Activated naive CD4-positive, alpha-beta T cell treated with Interleukin-2 at 50 U/mL for 16 hours (primary cell): ENCODE data around the gene CIAO2A.
"Not testable (repeated sequence)": the region's sequence is repeated elsewhere in the genome, so short reads cannot be mapped to it uniquely, and the experiment has no call there.

Experiments used
- DNase-seq: peaks from one replicate; pipeline ENCODE4 v3.0.0-alpha.2; 2020

Gene CIAO2A

DNA sequence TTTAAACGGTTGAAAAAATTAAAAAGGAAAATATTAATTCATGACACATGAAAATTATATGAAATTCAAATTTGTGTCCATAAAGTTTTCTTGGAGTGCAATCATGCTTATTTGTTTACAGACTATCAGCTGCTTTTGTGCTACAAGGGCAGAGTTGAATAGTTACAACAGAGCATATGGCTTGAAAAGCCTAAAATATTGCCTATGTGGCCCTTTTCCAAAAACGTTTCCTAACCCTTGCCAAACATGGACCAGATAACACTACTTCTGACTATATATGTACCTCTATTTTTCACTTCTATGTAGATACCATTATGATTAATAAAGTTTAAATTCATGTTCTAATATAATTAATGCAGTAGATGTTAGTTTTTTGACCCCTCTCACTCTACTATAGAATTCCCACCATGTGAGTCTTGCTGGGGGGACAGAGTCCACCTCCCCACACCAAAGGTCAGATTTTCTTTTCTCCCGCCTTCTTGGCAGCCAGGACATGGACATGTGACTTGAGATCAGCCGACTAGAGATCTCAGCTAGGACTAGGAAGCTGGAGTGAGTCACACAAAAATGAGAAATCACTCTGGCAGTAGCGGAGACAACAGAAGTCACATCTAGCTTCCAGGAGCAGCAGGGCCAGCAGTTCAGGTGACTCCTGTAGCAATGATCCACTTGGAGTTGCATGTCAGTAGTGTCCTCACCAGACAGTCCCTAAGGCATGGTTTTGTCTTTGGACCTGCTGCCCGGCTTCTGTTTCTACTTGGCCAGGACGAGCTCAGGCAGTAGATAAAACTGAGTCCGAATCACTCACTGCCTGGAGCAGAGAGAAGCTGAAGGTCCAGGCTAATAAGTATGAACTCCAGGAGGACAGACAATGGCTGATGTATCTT lies 22.4 kb downstream of the CIAO2A start:
- DNase-seq, result no peak

DNA sequence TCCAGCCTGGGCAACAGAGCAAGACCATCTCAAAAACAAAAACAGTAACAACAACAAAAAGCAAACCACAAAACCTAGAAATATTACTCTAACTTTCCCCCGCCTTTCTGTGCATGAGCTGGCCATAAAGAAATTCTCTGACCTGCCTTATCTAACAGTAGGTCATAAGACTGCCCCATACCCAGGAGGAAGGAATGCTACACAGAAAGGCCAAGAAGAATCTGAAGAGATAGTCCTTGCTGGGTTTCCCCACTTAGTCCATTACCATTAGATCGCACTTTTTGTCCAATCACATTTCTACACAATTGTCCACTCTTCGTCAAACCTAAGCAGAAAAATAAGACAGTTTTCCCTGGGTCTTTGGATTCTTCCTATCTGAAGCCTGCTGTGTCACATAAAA lies 23.5 kb downstream of the CIAO2A start:
- DNase-seq, result no peak

- DNase-seq, result no peak
These were observed 25.5 kb downstream of the CIAO2A start for GRCh38 chr15:64068133-64068532.

DNA sequence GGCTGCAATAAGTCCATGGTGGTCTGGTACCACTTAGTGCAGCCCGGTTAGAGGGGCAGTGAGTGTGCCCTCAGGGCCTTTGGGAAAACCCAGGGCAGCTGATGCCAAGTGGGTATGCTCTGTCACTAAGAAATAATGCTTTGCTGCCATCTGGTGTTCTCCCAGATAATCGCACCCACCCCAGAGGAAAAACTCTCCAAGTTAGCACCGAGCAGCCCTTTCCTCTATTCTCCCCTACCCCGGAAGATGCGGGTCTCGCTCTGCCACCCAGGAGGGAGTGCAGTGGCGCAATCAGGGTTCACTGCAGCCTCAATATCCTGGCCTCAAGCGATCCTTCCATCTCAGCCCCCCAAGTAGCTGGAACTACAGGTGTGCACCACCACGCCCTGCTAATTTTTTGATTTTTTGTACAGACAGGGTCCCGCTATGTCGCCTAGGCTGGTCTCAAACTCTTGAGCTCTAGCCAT lies 26.0 kb downstream of the CIAO2A start:
- DNase-seq, result peak; percentile 69

GRCh38 chr15:64066451-64066850 lies 27.2 kb downstream of the CIAO2A start:
- DNase-seq, result no peak

DNA sequence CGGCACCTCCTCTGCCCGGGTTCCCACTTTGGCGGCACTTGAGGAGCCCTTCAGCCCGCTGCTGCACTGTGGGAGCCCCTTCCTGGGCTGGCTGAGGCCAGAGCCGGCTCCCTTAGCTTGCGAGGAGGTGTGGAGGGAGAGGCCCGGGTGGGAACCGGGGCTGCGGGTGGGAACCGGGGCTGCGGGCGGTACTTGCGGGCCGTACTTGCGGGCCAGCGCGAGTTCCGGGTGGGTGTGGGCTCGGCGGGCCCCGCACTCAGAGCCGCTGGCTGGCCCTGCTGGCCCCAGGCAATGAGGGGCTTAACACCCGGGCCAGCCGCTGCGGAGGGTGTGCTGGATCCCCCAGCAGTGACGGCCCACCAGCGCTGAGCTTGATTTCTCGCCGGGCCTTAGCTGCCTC lies 32.9 kb downstream of the CIAO2A start:
- DNase-seq, result no peak

GRCh38 chr15:64059104-64059503 lies 34.5 kb downstream of the CIAO2A start:
- DNase-seq, result not testable (repeated sequence)

GRCh38 chr15:64058279-64058678 lies 35.4 kb downstream of the CIAO2A start:
- DNase-seq, result no peak

- DNase-seq, result not testable (repeated sequence)
These were observed 40.0 kb downstream of the CIAO2A start for GRCh38 chr15:64053674-64054073.

GRCh38 chr15:64052925-64053491 lies 40.6 kb downstream of the CIAO2A start:
- no peak for DNase-seq

DNA sequence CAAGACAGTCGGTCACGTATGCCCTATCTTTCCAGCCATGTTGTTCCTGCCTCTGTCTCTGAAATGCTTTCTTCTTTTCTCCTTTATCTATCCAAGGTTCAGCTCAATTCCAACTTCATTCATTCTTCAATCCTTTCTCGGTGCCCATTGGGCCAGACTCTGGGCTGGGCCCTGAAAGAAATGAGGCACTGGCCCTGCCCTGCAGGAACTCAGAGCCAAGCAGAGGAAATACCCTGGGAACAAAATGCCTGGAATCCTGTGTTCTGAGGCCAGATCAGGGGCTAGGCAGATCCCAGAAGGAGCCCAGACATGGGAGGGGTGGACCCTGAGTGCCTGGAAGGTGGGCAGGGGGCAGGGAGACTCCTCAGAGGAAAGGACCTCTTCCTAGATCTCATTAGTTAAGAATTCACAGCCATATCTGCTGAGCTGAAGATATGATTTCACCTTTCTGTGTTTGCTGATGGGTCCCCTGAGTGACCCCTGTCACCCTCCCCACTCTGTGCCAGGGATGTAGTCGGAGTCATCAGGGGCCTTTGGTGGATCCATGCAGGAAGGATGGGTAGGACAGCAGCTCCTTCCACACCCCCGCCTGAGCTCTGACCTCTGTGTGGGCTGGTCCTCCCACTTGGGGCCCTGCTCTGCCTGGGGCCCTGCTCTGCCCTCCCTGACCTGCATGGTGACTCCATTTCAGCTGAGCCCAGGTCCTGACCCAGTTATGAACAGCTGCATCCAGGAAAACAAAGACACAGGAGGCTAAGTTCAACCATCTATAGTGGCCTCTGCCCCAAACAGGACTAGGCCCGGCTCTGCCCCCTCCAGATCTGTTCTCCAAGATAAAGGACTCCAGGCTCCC lies 42.0 kb downstream of the CIAO2A start:
- DNase-seq, result no peak

DNA sequence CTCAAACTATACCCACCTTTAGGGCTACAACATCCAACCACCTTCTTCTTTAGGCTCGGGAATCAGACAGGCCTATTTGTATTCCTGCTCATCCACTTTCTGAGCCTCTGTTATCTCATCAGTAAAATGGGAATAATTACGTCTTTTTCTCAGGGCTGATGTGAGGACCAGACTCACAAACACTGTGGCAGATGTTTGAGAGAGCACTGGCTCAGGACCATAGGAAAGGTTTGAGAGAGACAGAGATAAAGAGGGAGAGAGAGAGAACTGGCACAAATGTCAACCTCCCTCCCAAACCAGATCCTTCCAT lies 42.6 kb downstream of the CIAO2A start:
- no peak for DNase-seq

DNA sequence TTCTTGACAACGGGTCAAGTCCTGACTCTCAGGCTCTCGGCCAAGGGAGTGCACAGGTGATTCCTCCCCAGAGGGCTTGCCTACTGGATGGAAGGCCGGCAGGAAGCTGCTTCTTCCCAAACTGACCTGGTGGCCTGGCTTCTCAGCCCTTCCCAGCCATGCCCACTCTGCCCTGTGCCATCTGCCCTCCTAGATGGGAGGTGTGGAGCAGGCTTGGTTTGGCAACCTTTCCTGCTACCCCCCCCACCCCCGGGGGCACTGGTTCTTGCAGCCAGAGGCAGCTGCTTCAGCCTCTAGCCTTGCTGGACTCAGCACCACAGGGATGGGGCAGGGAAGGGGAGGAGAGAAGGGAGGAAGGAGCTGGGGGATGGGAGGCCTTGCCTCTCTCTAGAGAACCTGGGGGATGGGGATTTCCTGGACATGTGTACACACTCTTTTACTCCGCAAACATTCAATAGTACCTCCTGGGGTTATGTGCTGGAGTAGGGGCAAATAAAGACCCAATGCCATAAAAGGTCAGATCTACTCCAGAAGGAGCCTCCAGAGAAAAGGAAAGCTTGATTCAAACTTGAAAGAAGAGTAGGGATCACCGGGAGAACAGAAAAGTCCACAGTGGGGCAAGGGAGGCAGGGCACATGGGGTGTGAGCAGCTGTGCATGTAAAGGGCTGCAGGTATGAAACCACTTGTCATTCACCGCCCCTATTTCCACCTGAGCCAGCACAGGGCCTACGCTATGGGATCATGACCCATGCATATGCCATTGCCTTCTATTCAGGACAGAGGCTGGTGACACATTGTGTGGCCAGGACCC lies 43.2 kb downstream of the CIAO2A start:
- DNase-seq, result no peak

DNA sequence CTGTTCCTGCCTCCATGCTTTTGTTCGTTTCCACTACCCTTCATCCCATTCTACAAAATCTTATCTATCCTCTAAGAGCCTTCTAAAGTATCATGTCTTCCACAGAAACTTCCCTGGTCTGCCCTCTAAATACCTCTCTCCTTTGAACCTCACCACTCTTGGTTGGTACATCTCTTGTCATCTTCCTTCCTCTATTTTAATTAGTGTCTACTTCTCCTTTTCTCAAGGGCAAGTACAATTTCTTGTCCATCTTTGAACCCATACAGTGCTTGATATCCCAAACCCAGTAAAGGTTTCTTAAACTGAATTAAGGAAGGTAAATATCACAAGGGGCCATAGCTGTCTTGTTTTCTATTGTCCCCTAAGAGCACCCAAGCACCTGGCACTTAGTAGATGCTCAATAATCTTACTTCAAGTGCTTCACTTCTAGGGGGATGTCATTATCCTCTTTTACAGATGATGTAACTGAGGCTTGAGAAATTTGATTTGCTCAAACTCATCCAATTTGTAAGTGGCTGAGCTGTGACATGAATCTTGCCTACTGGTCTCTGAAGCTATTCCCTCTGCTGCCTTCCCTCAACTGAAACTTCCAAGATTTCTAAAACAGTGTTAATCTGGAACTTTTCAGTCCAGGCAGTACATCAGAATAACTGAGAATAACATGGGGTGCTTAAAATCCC lies 44.7 kb downstream of the CIAO2A start:
- no peak for DNase-seq

DNA sequence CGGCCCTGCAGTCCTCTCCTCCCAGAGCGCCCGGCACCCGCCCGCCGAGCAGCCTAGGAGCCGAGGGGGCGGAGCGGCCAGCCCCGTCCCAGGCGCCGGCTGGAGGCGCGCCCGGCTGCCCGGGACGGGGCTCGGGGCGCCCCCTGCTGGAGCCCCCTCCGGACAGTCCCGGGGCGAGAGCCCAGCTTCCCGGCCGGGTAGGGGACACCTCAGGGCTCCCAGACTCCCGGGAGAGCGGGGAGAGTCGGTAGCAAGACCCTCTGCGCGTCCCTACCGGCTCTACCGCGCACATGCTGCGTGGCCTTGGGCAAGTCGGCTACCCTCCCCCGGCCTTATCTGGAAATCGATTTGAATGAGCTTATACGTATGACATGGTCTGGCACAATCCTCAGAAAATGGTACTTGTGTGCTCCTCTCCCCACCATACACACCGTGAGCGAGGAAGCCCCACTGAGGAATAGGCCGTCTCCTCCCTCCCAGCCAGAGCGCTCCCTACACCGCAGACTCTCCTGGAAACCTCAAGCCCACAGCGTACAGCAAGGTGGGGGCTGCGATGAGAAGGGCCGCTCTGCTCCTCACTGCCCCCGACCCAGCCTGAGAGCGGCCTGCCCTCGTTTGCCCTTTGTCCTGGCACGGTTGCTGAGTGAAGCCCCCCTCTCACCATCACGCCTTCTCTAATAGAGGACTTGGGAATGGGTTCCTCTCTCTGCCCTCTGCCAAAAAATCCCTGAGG lies 47.1 kb downstream of the CIAO2A start, which contains the start of gene DAPK2:
Gene DAPK2 (minus strand): TSS at position 65 of the 733 bp plus-strand sequence. CDS start 6,224 bp downstream, outside the sequence.
- peak; percentile 72 for DNase-seq

GRCh38 chr15:64045774-64046420 lies 47.7 kb downstream of the CIAO2A start:
- DNase-seq, result no peak

- DNase-seq, result no peak
These were observed 48.6 kb downstream of the CIAO2A start for GRCh38 chr15:64045101-64045435.

- no peak for DNase-seq
These were observed 49.1 kb downstream of the CIAO2A start for GRCh38 chr15:64044300-64045100.

DNA sequence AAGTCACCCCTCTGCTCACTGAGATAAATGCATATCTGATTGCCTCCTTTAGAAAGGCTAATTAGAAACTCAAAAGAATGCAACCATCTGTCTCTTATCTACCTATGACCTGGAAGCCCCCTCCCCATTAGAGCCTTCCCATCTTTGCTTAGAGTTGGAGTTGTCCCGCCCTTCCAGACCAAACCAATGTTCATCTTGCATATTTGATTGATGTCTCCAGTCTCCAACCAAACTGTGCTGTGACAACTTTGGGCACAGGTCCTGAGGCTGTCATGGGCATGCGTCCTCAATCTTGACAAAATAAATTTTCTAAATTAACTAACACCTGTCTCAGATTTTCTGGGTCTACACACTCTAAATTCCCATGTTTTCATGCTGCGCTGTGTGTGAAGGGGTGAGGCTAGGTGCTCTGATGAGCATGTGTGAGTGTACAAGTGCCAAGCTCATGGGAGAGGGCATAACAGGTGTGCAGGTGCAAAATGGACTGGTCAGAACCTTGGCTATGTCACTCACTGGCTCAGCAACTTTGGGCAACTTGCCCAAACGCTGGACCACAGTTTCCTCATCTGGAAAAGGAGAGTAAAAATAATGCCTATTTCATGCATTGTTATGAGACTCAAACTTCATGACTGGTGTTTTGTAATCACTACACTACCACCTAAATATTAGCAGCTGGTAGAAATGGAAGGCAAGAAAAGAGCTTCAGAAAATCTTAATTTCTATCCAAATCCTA lies 54.6 kb downstream of the CIAO2A start:
- DNase-seq, result no peak
